Islet of Langerhans (tissue), 1 donor: Measurements from ENCODE around the gene SLC35G3.
"Not testable (repeated sequence)": the region's sequence is repeated elsewhere in the genome, so short reads cannot be mapped to it uniquely, and the experiment has no call there.

Experiments
- FAIRE-seq: peaks from one replicate; lab custom pipeline; 2011; peaks lifted over from hg19 to GRCh38; lab: Jason Lieb, UNC

Gene SLC35G3

GRCh38 chr17:35163886-35164285, 30.3 kb downstream of the SLC35G3 start:
- no peak for FAIRE-seq

GRCh38 chr17:35162755-35163154, 31.4 kb downstream of the SLC35G3 start:
- no peak for FAIRE-seq

- no peak for FAIRE-seq
These were observed 32.9 kb downstream of the SLC35G3 start for GRCh38 chr17:35161281-35161761.

GRCh38 chr17:35160354-35161201, 33.6 kb downstream of the SLC35G3 start:
- FAIRE-seq = no peak

GRCh38 chr17:35159940-35160339, 34.3 kb downstream of the SLC35G3 start:
- no peak for FAIRE-seq

- FAIRE-seq = no peak
These were observed 38.9 kb downstream of the SLC35G3 start for GRCh38 chr17:35155246-35155645.

- FAIRE-seq = no peak
These were observed 39.7 kb downstream of the SLC35G3 start for GRCh38 chr17:35154196-35155165.

GRCh38 chr17:35152421-35153140, 41.6 kb downstream of the SLC35G3 start:
- no peak for FAIRE-seq

- not testable (repeated sequence) for FAIRE-seq
These were observed 43.1 kb downstream of the SLC35G3 start for GRCh38 chr17:35151080-35151479.

GRCh38 chr17:35149941-35150340, 44.3 kb downstream of the SLC35G3 start:
- no peak for FAIRE-seq

GRCh38 chr17:35148144-35148543, 46.0 kb downstream of the SLC35G3 start:
- no peak for FAIRE-seq

- FAIRE-seq = no peak
These were observed 46.8 kb downstream of the SLC35G3 start, which contains the start of gene UNC45B for GRCh38 chr17:35147375-35147905. TSS of gene UNC45B (plus strand) at chr17:35147817. CDS start at chr17:35148264, 447 bp downstream.

GRCh38 chr17:35146214-35146833, 47.9 kb downstream of the SLC35G3 start:
- no peak for FAIRE-seq

- FAIRE-seq = no peak
These were observed 49.4 kb downstream of the SLC35G3 start for GRCh38 chr17:35144840-35145239.
